GM12878 (cell line): ENCODE results near the gene SLIT1. TPM values are rescaled to one million over a fixed set of nuclear protein-coding genes. Genes with fewer than 3 reads are reported as not detected.

ENCODE experiments used
- CHD2 ChIP-seq: IDR thresholded peaks from 2 replicates; pipeline ENCODE4 v1.6.1; 2011; ENCODE audit warnings: low read depth, low read length, improper control_type of control experiment, borderline replicate concordance
- CREM ChIP-seq: IDR thresholded peaks from 2 replicates; pipeline ENCODE4 v1.6.1; 2014; ENCODE audit warnings: antibody characterized with exemption, low read depth
- HCFC1 ChIP-seq: fragments of 150-350 bp; IDR thresholded peaks from 2 replicates; pipeline ENCODE4 v1.6.1; 2014; ENCODE audit warnings: low read length
- ZBED1 ChIP-seq: IDR thresholded peaks from 2 replicates; pipeline ENCODE4 v1.6.1; 2016; ENCODE audit warnings: borderline replicate concordance
- ZBTB4 ChIP-seq: fragments of 450-650 bp; formaldehyde crosslinking; IDR thresholded peaks from 2 replicates; pipeline ENCODE4 v1.4.0; 2022; ENCODE audit warnings: mild to moderate bottlenecking, moderate library complexity
- ZSCAN29 ChIP-seq: fragments of 450-650 bp; IDR thresholded peaks from 2 replicates; pipeline ENCODE4 v1.6.1; 2017; ENCODE audit warnings: mild to moderate bottlenecking, moderate library complexity
- polyA plus RNA-seq, 11 experiments: library from polyadenylated mRNA; depleted of rRNA in 4 of 11; unstranded in 6 of 11; stranded (reverse) in 5 of 11; fragments of >200 nt; fragmentation: Nextera tagmentation in 4 of 11; fragmentation: Illumina TruSeq in 1 of 11; extraction: Ambion mirVana in 4 of 11; extraction: Trizol in 1 of 11; gene quantifications; 1 replicate in 1 of 11; 2 replicates in 10 of 11; pipeline versions ENCODE4 v1.2.1 to v1.2.3, GENCODE V29; 2011 to 2016; ENCODE audit warnings: inconsistent platforms in 2 of 11, missing spikeins in 2 of 11, low read depth in 1 of 11
- total RNA-seq, 4 experiments: library from RNA; depleted of rRNA in 3 of 4; stranded (reverse); fragments of >200 nt in 3 of 4; fragmentation: Illumina TruSeq in 1 of 4; extraction: Trizol in 1 of 4; gene quantifications; 2 replicates each; pipeline versions ENCODE4 v1.2.1 to v1.2.3, GENCODE V29; 2013 to 2021
- TF ChIP-seq, protein P1 (sequence below): fragments of 450-650 bp; formaldehyde crosslinking; IDR thresholded peaks from 2 replicates; pipeline ENCODE4 v1.4.0; 2020; ENCODE audit warnings: mild to moderate bottlenecking, moderate library complexity
- TF ChIP-seq, protein P2 (sequence below), 3 experiments: IDR thresholded peaks in 2 of 3; conservative IDR thresholded peaks in 1 of 3; 2 replicates each; pipeline ENCODE4 v1.5.1; 2011; ENCODE audit warnings: low read depth in 3 of 3, low read length in 3 of 3, mild to moderate bottlenecking in 3 of 3, control low read depth in 2 of 3, moderate library complexity in 2 of 3, inconsistent platforms in 1 of 3, mixed read lengths in 1 of 3; ENCODE audit not compliant: control insufficient read depth in 2 of 3, insufficient read depth in 1 of 3; ENCODE audit errors: extremely low read depth in 1 of 3

Gene SLIT1
- total and polyA plus RNA-seq, 10 of the 15 experiments (the other 5 are each of a cell fraction or from before 2014, with no cell fraction given), result 0.04 to 0.19 (median 0.06) TPM; not detected in 4

GRCh38 chr10:97034958-97035769 is 150.6 kb downstream of the SLIT1 start (continued):
- TF ChIP-seq, protein P1, sequence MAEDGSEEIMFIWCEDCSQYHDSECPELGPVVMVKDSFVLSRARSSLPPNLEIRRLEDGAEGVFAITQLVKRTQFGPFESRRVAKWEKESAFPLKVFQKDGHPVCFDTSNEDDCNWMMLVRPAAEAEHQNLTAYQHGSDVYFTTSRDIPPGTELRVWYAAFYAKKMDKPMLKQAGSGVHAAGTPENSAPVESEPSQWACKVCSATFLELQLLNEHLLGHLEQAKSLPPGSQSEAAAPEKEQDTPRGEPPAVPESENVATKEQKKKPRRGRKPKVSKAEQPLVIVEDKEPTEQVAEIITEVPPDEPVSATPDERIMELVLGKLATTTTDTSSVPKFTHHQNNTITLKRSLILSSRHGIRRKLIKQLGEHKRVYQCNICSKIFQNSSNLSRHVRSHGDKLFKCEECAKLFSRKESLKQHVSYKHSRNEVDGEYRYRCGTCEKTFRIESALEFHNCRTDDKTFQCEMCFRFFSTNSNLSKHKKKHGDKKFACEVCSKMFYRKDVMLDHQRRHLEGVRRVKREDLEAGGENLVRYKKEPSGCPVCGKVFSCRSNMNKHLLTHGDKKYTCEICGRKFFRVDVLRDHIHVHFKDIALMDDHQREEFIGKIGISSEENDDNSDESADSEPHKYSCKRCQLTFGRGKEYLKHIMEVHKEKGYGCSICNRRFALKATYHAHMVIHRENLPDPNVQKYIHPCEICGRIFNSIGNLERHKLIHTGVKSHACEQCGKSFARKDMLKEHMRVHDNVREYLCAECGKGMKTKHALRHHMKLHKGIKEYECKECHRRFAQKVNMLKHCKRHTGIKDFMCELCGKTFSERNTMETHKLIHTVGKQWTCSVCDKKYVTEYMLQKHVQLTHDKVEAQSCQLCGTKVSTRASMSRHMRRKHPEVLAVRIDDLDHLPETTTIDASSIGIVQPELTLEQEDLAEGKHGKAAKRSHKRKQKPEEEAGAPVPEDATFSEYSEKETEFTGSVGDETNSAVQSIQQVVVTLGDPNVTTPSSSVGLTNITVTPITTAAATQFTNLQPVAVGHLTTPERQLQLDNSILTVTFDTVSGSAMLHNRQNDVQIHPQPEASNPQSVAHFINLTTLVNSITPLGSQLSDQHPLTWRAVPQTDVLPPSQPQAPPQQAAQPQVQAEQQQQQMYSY (CRISPR knock-in tag), result no peak
- TF ChIP-seq, protein P2, sequence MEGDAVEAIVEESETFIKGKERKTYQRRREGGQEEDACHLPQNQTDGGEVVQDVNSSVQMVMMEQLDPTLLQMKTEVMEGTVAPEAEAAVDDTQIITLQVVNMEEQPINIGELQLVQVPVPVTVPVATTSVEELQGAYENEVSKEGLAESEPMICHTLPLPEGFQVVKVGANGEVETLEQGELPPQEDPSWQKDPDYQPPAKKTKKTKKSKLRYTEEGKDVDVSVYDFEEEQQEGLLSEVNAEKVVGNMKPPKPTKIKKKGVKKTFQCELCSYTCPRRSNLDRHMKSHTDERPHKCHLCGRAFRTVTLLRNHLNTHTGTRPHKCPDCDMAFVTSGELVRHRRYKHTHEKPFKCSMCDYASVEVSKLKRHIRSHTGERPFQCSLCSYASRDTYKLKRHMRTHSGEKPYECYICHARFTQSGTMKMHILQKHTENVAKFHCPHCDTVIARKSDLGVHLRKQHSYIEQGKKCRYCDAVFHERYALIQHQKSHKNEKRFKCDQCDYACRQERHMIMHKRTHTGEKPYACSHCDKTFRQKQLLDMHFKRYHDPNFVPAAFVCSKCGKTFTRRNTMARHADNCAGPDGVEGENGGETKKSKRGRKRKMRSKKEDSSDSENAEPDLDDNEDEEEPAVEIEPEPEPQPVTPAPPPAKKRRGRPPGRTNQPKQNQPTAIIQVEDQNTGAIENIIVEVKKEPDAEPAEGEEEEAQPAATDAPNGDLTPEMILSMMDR (IDR thresholded peaks at IDR 0.05 in 2 of 3, conservative IDR thresholded peaks at IDR 0.05 in 1 of 3; ENCODE audit: control insufficient read depth in 2 of 3, extremely low read depth in 1 of 3, insufficient read depth in 1 of 3, low read depth in 3 of 3, low read length in 3 of 3), result no peak
- TF ChIP-seq ZBED1 (no peak), HCFC1 (no peak), CHD2 (no peak), CREM (no peak), ZBTB4 (CRISPR knock-in tag) (no peak), ZSCAN29 (no peak)
